Glutamatergic neuron (in vitro differentiated cells): Measurements from ENCODE around the gene MBD3L4. TPM values are rescaled to one million over a fixed set of nuclear protein-coding genes. Genes with fewer than 3 reads are reported as not detected.

ENCODE experiments used
- DNase-seq: peaks from one replicate; pipeline ENCODE4 v3.0.0; 2022
- H3K27ac Mint-ChIP-seq: one replicate; pipeline ENCODE4 v1.8.0; 2020; ENCODE audit warnings: mild to moderate bottlenecking, mixed read lengths, inconsistent platforms; ENCODE audit not compliant: unreplicated experiment
- H3K27me3 Mint-ChIP-seq: one replicate; pipeline ENCODE4 v1.8.0; 2020; ENCODE audit warnings: mild to moderate bottlenecking, moderate library complexity, mixed read lengths, inconsistent platforms; ENCODE audit not compliant: unreplicated experiment
- H3K36me3 Mint-ChIP-seq: one replicate; pipeline ENCODE4 v1.8.0; 2020; ENCODE audit warnings: mild to moderate bottlenecking, mixed read lengths, inconsistent platforms; ENCODE audit not compliant: unreplicated experiment
- H3K4me1 Mint-ChIP-seq: one replicate; pipeline ENCODE4 v1.8.0; 2020; ENCODE audit warnings: mild to moderate bottlenecking, low read depth, mixed read lengths, inconsistent platforms; ENCODE audit not compliant: unreplicated experiment
- H3K4me3 Mint-ChIP-seq: one replicate; pipeline ENCODE4 v1.8.0; 2020; ENCODE audit warnings: mild to moderate bottlenecking, mixed read lengths, inconsistent platforms; ENCODE audit not compliant: unreplicated experiment
- H3K9me3 Mint-ChIP-seq: one replicate; pipeline ENCODE4 v1.8.0; 2020; ENCODE audit warnings: mild to moderate bottlenecking, moderate library complexity, mixed read lengths, inconsistent platforms; ENCODE audit not compliant: unreplicated experiment
- total RNA-seq: library from RNA; stranded (reverse); fragmentation: NEBNext Ultra II Directional; extraction: Animal tissue kit (Norgen Biotek cat#: 25700); gene quantifications from one replicate; pipeline ENCODE4 v1.2.1, GENCODE V29; 2021; ENCODE audit not compliant: unreplicated experiment
- TF ChIP-seq, protein P1 (sequence below): fragments of 200-600 bp; sonication (generic); IDR thresholded peaks from one replicate; pipeline ENCODE4 v1.5.0; 2021; ENCODE audit not compliant: partially characterized antibody, unreplicated experiment

Gene MBD3L4
- total RNA-seq, 1 donor from 2014 or later = not detected

DNA sequence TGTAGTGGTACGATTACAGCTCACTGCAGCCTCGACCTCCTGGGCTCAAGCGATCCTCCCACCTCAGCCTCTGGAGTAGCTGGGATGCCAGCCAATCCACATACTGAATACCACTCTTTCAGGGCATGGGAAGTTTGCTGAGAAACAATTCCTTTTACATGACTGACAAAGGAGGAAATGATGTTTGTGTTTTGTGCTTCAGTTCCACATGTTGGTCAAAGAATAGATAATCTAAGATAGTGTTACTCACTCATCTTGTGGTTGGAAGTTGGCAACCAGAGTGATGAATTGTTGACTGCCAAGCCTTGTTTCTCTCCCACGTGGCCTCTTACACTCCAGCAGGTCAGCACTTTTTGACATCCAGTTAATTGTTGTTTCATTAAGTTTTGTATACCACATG, 26.3 kb downstream of the MBD3L4 start:
- peaks cover 3% of the 10 kb centered on the region for H3K9me3 Mint-ChIP-seq
- H3K27ac Mint-ChIP-seq = no peak overlapping the region
- TF ChIP-seq, protein P1, sequence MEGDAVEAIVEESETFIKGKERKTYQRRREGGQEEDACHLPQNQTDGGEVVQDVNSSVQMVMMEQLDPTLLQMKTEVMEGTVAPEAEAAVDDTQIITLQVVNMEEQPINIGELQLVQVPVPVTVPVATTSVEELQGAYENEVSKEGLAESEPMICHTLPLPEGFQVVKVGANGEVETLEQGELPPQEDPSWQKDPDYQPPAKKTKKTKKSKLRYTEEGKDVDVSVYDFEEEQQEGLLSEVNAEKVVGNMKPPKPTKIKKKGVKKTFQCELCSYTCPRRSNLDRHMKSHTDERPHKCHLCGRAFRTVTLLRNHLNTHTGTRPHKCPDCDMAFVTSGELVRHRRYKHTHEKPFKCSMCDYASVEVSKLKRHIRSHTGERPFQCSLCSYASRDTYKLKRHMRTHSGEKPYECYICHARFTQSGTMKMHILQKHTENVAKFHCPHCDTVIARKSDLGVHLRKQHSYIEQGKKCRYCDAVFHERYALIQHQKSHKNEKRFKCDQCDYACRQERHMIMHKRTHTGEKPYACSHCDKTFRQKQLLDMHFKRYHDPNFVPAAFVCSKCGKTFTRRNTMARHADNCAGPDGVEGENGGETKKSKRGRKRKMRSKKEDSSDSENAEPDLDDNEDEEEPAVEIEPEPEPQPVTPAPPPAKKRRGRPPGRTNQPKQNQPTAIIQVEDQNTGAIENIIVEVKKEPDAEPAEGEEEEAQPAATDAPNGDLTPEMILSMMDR = no peak
- no peaks in the 10 kb centered on the region for H3K4me1 Mint-ChIP-seq
- no peak overlapping the region for H3K4me3 Mint-ChIP-seq
- no peaks in the 10 kb centered on the region for H3K36me3 Mint-ChIP-seq
- DNase-seq = no peak
- H3K27me3 Mint-ChIP-seq = no peaks in the 10 kb centered on the region

DNA sequence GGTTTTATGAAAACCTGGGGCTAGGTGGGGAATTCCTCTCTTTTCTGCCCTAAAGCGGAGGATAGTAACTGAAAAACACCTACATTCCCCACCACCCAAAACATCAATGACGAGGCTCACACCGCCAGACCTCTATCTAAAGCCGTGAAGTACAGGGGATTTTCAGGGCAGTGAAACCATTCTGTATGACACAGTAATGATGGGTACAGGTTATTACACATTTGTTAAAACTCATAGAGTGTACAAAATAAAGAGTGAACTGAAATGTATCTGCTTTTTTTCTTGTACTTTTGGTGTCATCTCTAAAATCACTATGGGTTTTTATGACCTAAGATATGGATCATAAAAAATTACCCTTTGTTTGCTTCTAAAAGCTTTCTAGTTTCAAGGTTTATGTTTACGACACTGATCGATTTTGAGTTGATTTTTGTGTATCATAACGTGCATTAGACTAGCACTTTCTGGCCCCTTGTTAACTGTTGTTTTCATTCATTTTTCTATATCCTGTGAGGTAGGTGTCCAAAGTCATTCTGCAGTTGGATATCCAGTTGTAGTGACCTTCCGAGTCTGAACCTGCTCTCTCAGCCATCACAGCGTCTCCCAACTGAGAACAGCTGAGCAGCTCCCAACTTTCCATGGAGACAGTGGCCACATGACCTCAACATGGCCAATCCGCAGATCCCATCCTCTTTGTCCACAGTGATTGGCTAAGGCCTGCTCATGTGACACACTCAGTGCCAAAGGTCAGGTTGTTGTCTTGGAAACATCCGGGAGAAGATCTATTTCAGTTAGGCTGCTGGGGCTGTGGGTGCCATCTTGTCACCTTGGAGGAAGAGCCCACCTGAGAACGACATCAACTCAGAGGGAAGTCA, 29.0 kb downstream of the MBD3L4 start:
- Mint-ChIP-seq H3K36me3 (no peaks in the 10 kb centered on the region), H3K9me3 (peaks cover 3% of the 10 kb centered on the region)

DNA sequence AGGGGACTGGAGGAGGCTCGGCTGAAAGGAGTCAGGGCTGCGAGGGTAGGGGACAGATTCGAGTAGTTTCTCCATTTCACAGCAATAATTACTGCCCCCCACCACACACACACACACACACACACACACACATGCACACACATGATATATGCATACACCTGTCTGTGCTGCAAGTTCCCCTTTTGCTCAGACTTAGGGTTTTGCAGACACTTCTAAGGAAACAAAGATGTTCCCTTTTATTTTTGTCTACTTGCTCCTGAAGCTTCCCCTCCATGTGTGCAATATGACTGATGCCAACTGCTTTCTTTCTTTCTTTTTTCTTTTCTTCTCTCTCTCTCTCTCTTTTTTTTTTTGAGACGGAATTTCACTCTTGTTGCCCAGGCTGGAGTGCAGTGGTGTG, 32.1 kb downstream of the MBD3L4 start:
- no peak for DNase-seq
- Mint-ChIP-seq H3K4me3 (no peak overlapping the region), H3K36me3 (no peaks in the 10 kb centered on the region), H3K4me1 (no peaks in the 10 kb centered on the region), H3K27ac (no peak overlapping the region), H3K9me3 (peaks cover 2% of the 10 kb centered on the region), H3K27me3 (no peaks in the 10 kb centered on the region)
- TF ChIP-seq, protein P1 = no peak

More for the DNA sequence above, 29.0 kb downstream of the MBD3L4 start:
- Mint-ChIP-seq H3K4me3 (no peak overlapping the region), H3K27ac (no peak overlapping the region), H3K27me3 (no peaks in the 10 kb centered on the region), H3K4me1 (no peaks in the 10 kb centered on the region)
- DNase-seq = no peak
- TF ChIP-seq, protein P1 = no peak

DNA sequence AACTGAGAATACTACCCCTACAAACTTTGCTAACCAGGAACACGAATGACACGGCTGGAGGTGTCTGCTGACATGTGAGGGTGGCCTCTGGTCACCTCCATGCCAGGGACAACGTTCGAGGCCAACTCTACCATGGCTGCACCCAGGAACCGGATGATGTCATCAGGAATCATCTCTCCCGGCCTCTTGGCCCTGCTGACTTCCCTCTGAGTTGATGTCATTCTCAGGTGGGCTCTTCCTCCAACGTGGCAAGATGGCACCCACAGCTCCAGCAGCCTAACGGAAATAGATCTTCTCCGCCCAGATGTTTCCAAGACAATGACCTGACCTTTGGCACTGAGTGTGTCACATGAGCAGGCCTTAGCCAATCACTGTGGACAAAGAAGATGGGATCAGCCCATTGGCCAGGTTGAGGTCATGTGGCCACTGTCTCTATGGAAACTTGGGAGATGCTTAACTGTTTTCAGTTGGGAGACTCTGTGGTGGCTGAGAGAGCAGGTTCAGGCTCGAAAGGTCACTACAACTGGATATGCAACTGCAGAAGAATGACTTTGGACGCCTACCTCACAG, 33.8 kb downstream of the MBD3L4 start:
- Mint-ChIP-seq H3K4me3 (no peak overlapping the region), H3K36me3 (no peaks in the 10 kb centered on the region), H3K27ac (no peak overlapping the region), H3K9me3 (peaks cover 3% of the 10 kb centered on the region), H3K27me3 (no peaks in the 10 kb centered on the region), H3K4me1 (no peaks in the 10 kb centered on the region)
- TF ChIP-seq, protein P1 = no peak
- DNase-seq = no peak
